IMR-90 (cell line): ENCODE results near the gene ZC3H7B. TPM values are rescaled to one million over a fixed set of nuclear protein-coding genes. Genes with fewer than 3 reads are reported as not detected.

Experiments used
- ATAC-seq: fragments of 200-7000 bp; cut with Tn5 transposase; 2 replicates; pipeline ENCODE4 v1.9.1; 2020; ENCODE audit warnings: low read depth, mild to moderate bottlenecking, moderate library complexity
- BruUV-seq: library from RNA; stranded (reverse); fragments of 400-500 nt; replicated peaks from 2 replicates; lab custom pipeline; 2021; lab: Mats Ljungman, UMichigan
- CTCF ChIA-PET: fragments of 300-600 bp; formaldehyde crosslinking; extraction: SDS; loops from one replicate; lab custom pipeline; 2021; ENCODE audit warnings: antibody characterized with exemption; lab: Yijun Ruan, JAX
- POLR2A ChIA-PET: fragments of 300-600 bp; sonication (Branson Sonifier 250); formaldehyde crosslinking; loops from one replicate; lab custom pipeline; 2022; ENCODE audit warnings: antibody characterized with exemption; ENCODE audit not compliant: unreplicated experiment; lab: Charles Lee
- DNase-seq: peaks from one replicate; pipeline ENCODE4 v3.0.0; 2013
- H2AFZ ChIP-seq: replicated peaks from 2 replicates; pipeline ENCODE3; 2013; ENCODE audit warnings: low read length, mild to moderate bottlenecking; ENCODE audit not compliant: poor library complexity
- H2AK5ac ChIP-seq: 2 replicates; pipeline ENCODE4 v1.6.1; 2013; ENCODE audit warnings: low read depth, low read length, inconsistent platforms
- H2AK9ac ChIP-seq: replicated peaks from 2 replicates; pipeline ENCODE3; 2013; ENCODE audit warnings: mild to moderate bottlenecking, low read depth, low read length, moderate library complexity; ENCODE audit not compliant: poor library complexity
- H2BK120ac ChIP-seq: 2 replicates; pipeline ENCODE4 v1.6.1; 2013; ENCODE audit warnings: low read depth, low read length, inconsistent platforms
- H2BK15ac ChIP-seq: 3 replicates; pipeline ENCODE4 v1.6.1; 2013; ENCODE audit warnings: low read depth, low read length, inconsistent platforms
- H2BK20ac ChIP-seq: 2 replicates; pipeline ENCODE4 v1.6.1; 2013; ENCODE audit warnings: low read depth, mild to moderate bottlenecking, inconsistent platforms, low read length, moderate library complexity
- H2BK5ac ChIP-seq: 2 replicates; pipeline ENCODE4 v1.6.1; 2013; ENCODE audit warnings: mild to moderate bottlenecking, low read depth, low read length, inconsistent platforms; ENCODE audit not compliant: poor library complexity, severe bottlenecking
- H3K14ac ChIP-seq: replicated peaks from 2 replicates; pipeline ENCODE4 v1.6.1; 2013; ENCODE audit warnings: low read depth, low read length, inconsistent platforms
- H3K18ac ChIP-seq: 2 replicates; pipeline ENCODE4 v1.6.1; 2013; ENCODE audit warnings: low read depth, low read length, control low read depth
- H3K23ac ChIP-seq: 2 replicates; pipeline ENCODE4 v1.6.1; 2013; ENCODE audit warnings: low read depth, low read length, inconsistent platforms
- H3K27ac ChIP-seq: 2 replicates; pipeline ENCODE4 v1.5.1; 2013; ENCODE audit warnings: mild to moderate bottlenecking, control low read depth, low read length; ENCODE audit not compliant: insufficient read depth
- H3K27me3 ChIP-seq: 2 replicates; pipeline ENCODE4 v1.6.1; 2013; ENCODE audit warnings: low read length; ENCODE audit not compliant: control insufficient read depth, insufficient read depth
- H3K36me3 ChIP-seq: 2 replicates; pipeline ENCODE4 v1.6.1; 2013; ENCODE audit warnings: low read length, mixed read lengths; ENCODE audit not compliant: control insufficient read depth, insufficient read depth
- H3K4ac ChIP-seq: 2 replicates; pipeline ENCODE4 v1.6.1; 2013; ENCODE audit warnings: low read depth, low read length, inconsistent platforms
- H3K4me1 ChIP-seq: 2 replicates; pipeline ENCODE4 v1.6.1; 2013; ENCODE audit warnings: low read length, mixed read lengths; ENCODE audit not compliant: control insufficient read depth, insufficient read depth
- H3K4me2 ChIP-seq: 2 replicates; pipeline ENCODE4 v1.6.1; 2013; ENCODE audit warnings: low read depth, mild to moderate bottlenecking, control low read depth, low read length, moderate library complexity
- H3K4me3 ChIP-seq: 2 replicates; pipeline ENCODE4 v1.5.1; 2013; ENCODE audit warnings: low read depth, mild to moderate bottlenecking, control low read depth, low read length, moderate library complexity; ENCODE audit not compliant: insufficient read depth
- H3K56ac ChIP-seq: 2 replicates; pipeline ENCODE4 v1.6.1; 2013; ENCODE audit warnings: low read length, inconsistent platforms; ENCODE audit not compliant: insufficient read depth; ENCODE audit errors: extremely low read depth
- H3K79me1 ChIP-seq, 2 experiments: 2 replicates each; pipeline ENCODE4 v1.6.1; 2013; ENCODE audit warnings: low read length in 2 of 2, inconsistent platforms in 1 of 2, low read depth in 1 of 2
- H3K9ac ChIP-seq: 2 replicates; pipeline ENCODE4 v1.6.1; 2013; ENCODE audit warnings: low read depth, low read length, control low read depth
- H3K9me1 ChIP-seq: 2 replicates; pipeline ENCODE4 v1.6.1; 2013; ENCODE audit warnings: low read length, inconsistent platforms; ENCODE audit not compliant: insufficient read depth
- H3K9me3 ChIP-seq: 2 replicates; pipeline ENCODE4 v1.6.1; 2013; ENCODE audit warnings: low read length; ENCODE audit not compliant: control insufficient read depth, insufficient read depth
- H4K20me1 ChIP-seq: 2 replicates; pipeline ENCODE4 v1.6.1; 2013; ENCODE audit warnings: low read length, inconsistent platforms; ENCODE audit not compliant: insufficient read depth
- H4K5ac ChIP-seq: 2 replicates; pipeline ENCODE4 v1.6.1; 2013; ENCODE audit warnings: mild to moderate bottlenecking, low read depth, low read length, control low read depth
- H4K8ac ChIP-seq, 2 experiments: 2 replicates each; pipeline ENCODE4 v1.6.1; 2013; ENCODE audit warnings: low read depth in 2 of 2, low read length in 2 of 2, control low read depth in 1 of 2, inconsistent platforms in 1 of 2
- H4K91ac ChIP-seq: 2 replicates; pipeline ENCODE4 v1.6.1; 2013; ENCODE audit warnings: low read depth, low read length, inconsistent platforms; ENCODE audit not compliant: insufficient read depth
- BHLHE40 ChIP-seq: fragments of 150-350 bp; IDR thresholded peaks from 2 replicates; pipeline ENCODE4 v1.6.1; 2016; ENCODE audit warnings: mild to moderate bottlenecking, low read depth, low read length
- CEBPB ChIP-seq: IDR thresholded peaks from 2 replicates; pipeline ENCODE4 v1.6.1; 2012; ENCODE audit warnings: low read depth, low read length, improper control_type of control experiment
- CHD1 ChIP-seq: IDR thresholded peaks from 2 replicates; pipeline ENCODE4 v1.6.1; 2012; ENCODE audit warnings: low read depth, low read length, improper control_type of control experiment
- CTCF ChIP-seq: conservative IDR thresholded peaks from 2 replicates; pipeline ENCODE4 v1.5.1; 2012; ENCODE audit warnings: mild to moderate bottlenecking, low read depth, low read length, improper control_type of control experiment
- ELK1 ChIP-seq: fragments of 150-350 bp; IDR thresholded peaks from 2 replicates; pipeline ENCODE4 v1.6.1; 2016; ENCODE audit warnings: low read depth, mild to moderate bottlenecking, low read length, moderate library complexity, borderline replicate concordance
- FOS ChIP-seq: fragments of 150-350 bp; IDR thresholded peaks from 2 replicates; pipeline ENCODE4 v1.6.1; 2016; ENCODE audit warnings: low read depth, low read length
- MAFK ChIP-seq: IDR thresholded peaks from 2 replicates; pipeline ENCODE4 v1.6.1; 2012; ENCODE audit warnings: low read depth, low read length, improper control_type of control experiment
- MAZ ChIP-seq: IDR thresholded peaks from 2 replicates; pipeline ENCODE4 v1.6.1; 2012; ENCODE audit warnings: low read depth, mild to moderate bottlenecking, low read length, improper control_type of control experiment, moderate library complexity, borderline replicate concordance
- MXI1 ChIP-seq: IDR thresholded peaks from 2 replicates; pipeline ENCODE4 v1.6.1; 2012; ENCODE audit warnings: low read depth, mild to moderate bottlenecking, low read length, moderate library complexity, borderline replicate concordance
- NFE2L2 ChIP-seq: fragments of 150-350 bp; IDR thresholded peaks from 2 replicates; pipeline ENCODE4 v1.6.1; 2016; ENCODE audit warnings: low read depth, mild to moderate bottlenecking, low read length
- POLR2A ChIP-seq: IDR thresholded peaks from 2 replicates; pipeline ENCODE4 v1.6.1; 2012; ENCODE audit warnings: mild to moderate bottlenecking, low read depth, low read length
- RAD21 ChIP-seq: IDR thresholded peaks from 2 replicates; pipeline ENCODE4 v1.6.1; 2012; ENCODE audit warnings: low read length, improper control_type of control experiment
- RCOR1 ChIP-seq: IDR thresholded peaks from 2 replicates; pipeline ENCODE4 v1.6.1; 2012; ENCODE audit warnings: mild to moderate bottlenecking, low read length, improper control_type of control experiment; ENCODE audit not compliant: insufficient replicate concordance
- RFX5 ChIP-seq: IDR thresholded peaks from 2 replicates; pipeline ENCODE4 v1.8.0; 2012; ENCODE audit warnings: low read depth, mild to moderate bottlenecking, low read length, moderate library complexity
- SMC3 ChIP-seq: fragments of 150-350 bp; IDR thresholded peaks from 2 replicates; pipeline ENCODE4 v1.6.1; 2016; ENCODE audit warnings: low read depth, mild to moderate bottlenecking, antibody characterized with exemption, low read length, moderate library complexity
- USF2 ChIP-seq: fragments of 150-350 bp; IDR thresholded peaks from 2 replicates; pipeline ENCODE4 v1.6.1; 2017; ENCODE audit warnings: mild to moderate bottlenecking, antibody characterized with exemption, low read length, low read depth
- WGBS, 2 experiments: methylation state at CpG; one replicate each; pipeline versions ENCODE4 v1.1.5 to v1.1.7; 2013; ENCODE audit warnings: missing lambda C conversion rate in 2 of 2; ENCODE audit not compliant: insufficient read length in 1 of 2; ENCODE audit errors: extremely low coverage in 2 of 2; 5-methylcytosine and 5-hydroxymethylcytosine counted together
- dilution Hi-C: fragments of 300-500 bp; cut with HindIII; formaldehyde crosslinking; loops from one replicate; pipeline ENCODE4 v1.14.3; 2018; ENCODE audit warnings: low sequenced_read_pairs; ENCODE audit not compliant: unreplicated experiment
- in situ Hi-C: fragments of 300-500 bp; cut with MboI; formaldehyde crosslinking; loops from 3 replicates; pipeline ENCODE4 v1.14.3; 2019; ENCODE audit warnings: low sequenced_read_pairs, inconsistent platforms, mixed read lengths
- intact Hi-C: fragments of 100-400 bp; cut with micrococcal nuclease; formaldehyde crosslinking; loops from 2 replicates; pipeline ENCODE4 v1.10.0; 2022
- polyA plus RNA-seq, 3 experiments: library from polyadenylated mRNA; depleted of rRNA; stranded (reverse); fragments of >200 nt; gene quantifications; 2 replicates each; pipeline ENCODE4 v1.2.3, GENCODE V29; 2012; ENCODE audit warnings: low replicate concordance in 1 of 3
- total RNA-seq: library from RNA; depleted of rRNA; stranded (reverse); fragments of >200 nt; gene quantifications from 2 replicates; pipeline ENCODE4 v1.2.3, GENCODE V29; 2012

Gene ZC3H7B
- total and polyA plus RNA-seq, 2 of the 4 experiments (the other 2 are of a cell fraction), result 37.6 to 72.3 TPM

- H2AK5ac ChIP-seq, result no peak overlapping the region
- CTCF ChIA-PET, result no interaction called here
- dilution Hi-C loops, result no loop called here
- no peaks in the 10 kb centered on the region for H3K4me1 ChIP-seq
- no peak for TF ChIP-seq SMC3
- TF ChIP-seq RAD21, result no peak
- no peak for TF ChIP-seq ELK1
- no peak for TF ChIP-seq POLR2A
- no peak for TF ChIP-seq RFX5
- TF ChIP-seq MAFK, result no peak
- no peak for TF ChIP-seq BHLHE40
- no peak for TF ChIP-seq CHD1
- TF ChIP-seq USF2, result no peak
- no peak for TF ChIP-seq FOS
- TF ChIP-seq RCOR1, result no peak
- no peak for TF ChIP-seq MAZ
- TF ChIP-seq MXI1, result no peak
- no peak for TF ChIP-seq CEBPB
- no peak for TF ChIP-seq NFE2L2
- no peak for TF ChIP-seq CTCF
- H3K27me3 ChIP-seq, result no peaks in the 10 kb centered on the region
- H3K4me3 ChIP-seq, result no peak overlapping the region
- H3K14ac ChIP-seq, result no peak overlapping the region
- H3K9ac ChIP-seq, result no peak overlapping the region
- no peak overlapping the region for H2BK120ac ChIP-seq
- H4K5ac ChIP-seq, result no peak overlapping the region
- H4K20me1 ChIP-seq, result peaks cover 36% of the 10 kb centered on the region
- no peak for ATAC-seq
- H3K9me1 ChIP-seq, result peaks cover 19% of the 10 kb centered on the region
- H3K9me3 ChIP-seq, result no peaks in the 10 kb centered on the region
- peak overlapping the region; percentile 70 for H2AK9ac ChIP-seq
- no peak overlapping the region for H3K27ac ChIP-seq
- H3K79me1 ChIP-seq, result peaks cover 47 to 84% of the 10 kb centered on the region in 2 experiments
- no peak overlapping the region for H2BK15ac ChIP-seq
- H2AFZ ChIP-seq, result no peak overlapping the region
- BruUV-seq, result no TSS peak
- DNase-seq, result no peak
- H3K4me2 ChIP-seq, result no peak overlapping the region
- no peak overlapping the region for H4K8ac ChIP-seq
- intact Hi-C loops, result no loop called here
- H4K91ac ChIP-seq, result no peak overlapping the region
- no peak overlapping the region for H2BK20ac ChIP-seq
- H3K18ac ChIP-seq, result no peak overlapping the region
- 89% methylated on average over 10 of the region's 15 CpGs; no CpG with 5 or more reads in 1 of the 2 experiments for WGBS, 2 experiments
- peak overlapping the region; percentile 0 for H2BK5ac ChIP-seq
- H3K23ac ChIP-seq, result no peak overlapping the region
- H3K4ac ChIP-seq, result no peak overlapping the region
- in situ Hi-C loops, result no loop called here
- H3K56ac ChIP-seq, result no peak overlapping the region
- POLR2A ChIA-PET, result no interaction called here
- H3K36me3 ChIP-seq, result peaks cover 77% of the 10 kb centered on the region
Observed at GRCh38 chr22:41264408-41264941, 36.9 kb upstream of the ZC3H7B start.
